GM19043 (cell line): ENCODE results near the gene CCDC121.

ENCODE experiments used
- ATAC-seq: cut with Tn5 transposase; IDR thresholded peaks from one replicate; pipeline ENCODE4 v1.9.1; 2021; ENCODE audit warnings: low read depth; ENCODE audit not compliant: unreplicated experiment

CCDC121 gene

DNA sequence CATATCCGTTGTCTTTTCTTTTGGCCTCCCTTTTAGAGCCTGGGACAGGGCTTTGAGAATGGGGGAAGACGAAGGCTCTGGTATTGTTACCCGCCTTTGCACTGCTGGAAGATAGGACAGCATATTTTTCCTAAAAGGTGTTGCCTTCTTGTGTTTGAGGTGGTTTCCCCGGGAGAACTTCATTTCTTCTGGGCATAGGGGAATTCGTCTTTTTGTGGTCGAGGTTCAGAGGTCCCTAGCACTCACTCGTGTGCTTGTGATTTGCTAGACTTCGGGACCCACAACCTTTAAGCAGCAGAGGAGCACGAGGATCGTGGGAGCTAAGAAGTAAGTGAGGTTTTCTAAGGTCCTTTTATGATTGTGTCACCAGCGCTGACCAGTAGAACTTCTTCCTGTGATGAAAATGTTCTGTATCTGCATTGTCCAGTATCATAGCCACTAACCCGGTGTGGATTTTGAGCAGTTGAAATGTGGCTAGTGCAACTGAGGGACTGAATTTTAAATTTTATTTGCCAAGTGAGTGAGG is 45.4 kb downstream of the CCDC121 start:
- ATAC-seq, result no peak

- ATAC-seq, result peak; percentile 88
These were observed 46.0 kb downstream of the CCDC121 start, which contains the start of gene ZNF512 for GRCh38 chr2:27582695-27583389. ZNF512 (plus strand) TSS chr2:27583042; CDS start chr2:27583113, 71 bp downstream.

DNA sequence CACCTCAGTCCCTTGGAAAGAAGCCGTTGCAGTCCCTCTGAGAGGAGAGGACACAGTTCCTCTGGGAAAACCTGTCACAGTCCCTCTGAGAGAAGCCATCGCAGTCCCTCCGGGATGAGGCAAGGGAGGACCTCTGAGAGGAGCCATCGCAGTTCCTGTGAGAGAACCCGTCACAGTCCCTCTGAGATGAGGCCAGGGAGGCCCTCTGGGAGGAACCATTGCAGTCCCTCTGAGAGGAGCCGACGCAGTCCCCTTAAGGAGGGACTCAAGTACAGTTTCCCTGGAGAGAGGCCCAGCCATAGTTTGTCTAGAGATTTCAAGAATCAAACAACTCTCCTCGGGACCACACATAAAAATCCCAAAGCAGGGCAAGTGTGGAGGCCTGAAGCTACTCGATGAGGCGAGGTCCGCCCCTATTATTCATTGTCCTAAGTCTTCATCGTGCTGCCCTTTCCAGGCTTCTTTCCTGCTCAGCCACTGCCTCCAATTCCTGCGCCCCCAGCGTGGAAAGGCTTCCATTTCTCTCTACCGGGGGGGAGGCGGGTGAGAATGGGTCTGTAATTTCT is 46.6 kb downstream of the CCDC121 start:
- ATAC-seq, result no peak

DNA sequence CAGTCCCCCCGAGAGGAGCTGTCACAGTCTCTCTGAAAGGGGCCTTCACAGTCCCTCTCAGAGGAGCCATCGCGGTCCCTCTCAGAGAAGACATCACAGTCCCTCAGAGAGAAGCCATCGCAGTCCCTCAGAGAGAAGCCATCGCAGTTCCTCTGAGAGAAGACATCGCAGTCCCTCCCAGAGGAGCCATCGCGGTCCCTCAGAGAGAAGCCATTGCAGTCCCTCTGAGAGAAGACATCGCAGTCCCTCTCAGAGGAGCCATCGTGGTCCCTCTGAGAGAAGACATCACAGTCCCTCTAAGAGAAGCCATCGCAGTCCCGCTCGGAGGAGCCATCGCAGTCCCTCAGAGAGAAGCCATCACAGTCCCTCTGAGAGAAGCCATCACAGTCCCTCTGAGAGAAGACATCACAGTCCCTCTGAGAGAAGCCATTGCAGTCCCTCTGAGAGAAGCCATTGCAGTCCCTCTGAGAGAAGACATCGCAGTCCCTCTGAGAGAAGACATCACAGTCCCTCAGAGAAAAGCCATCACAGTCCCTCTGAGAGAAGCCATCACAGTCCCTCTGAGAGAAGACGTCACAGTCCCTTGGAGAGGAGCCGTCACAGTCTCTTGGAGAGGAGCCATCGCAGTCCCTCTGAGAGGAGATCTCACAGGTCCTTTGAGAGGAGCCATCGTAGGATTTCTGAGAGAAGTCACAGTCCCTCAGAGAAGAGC is 47.2 kb downstream of the CCDC121 start:
- ATAC-seq, result no peak
